Endothelial cell of umbilical vein (primary cell): ENCODE results near the gene SCG3.

ENCODE experiments used
- GATA2 ChIP-seq: IDR thresholded peaks from 2 replicates; pipeline ENCODE4 v1.7.0; 2011; ENCODE audit warnings: low read depth, mild to moderate bottlenecking, moderate library complexity, mixed read lengths, low read length; ENCODE audit not compliant: insufficient read length, insufficient read depth
- MAX ChIP-seq: IDR thresholded peaks from 2 replicates; pipeline ENCODE4 v1.6.1; 2011; ENCODE audit not compliant: insufficient read depth, insufficient read length
- MYC ChIP-seq: IDR thresholded peaks from one replicate; pipeline ENCODE4 v1.6.1; 2011; ENCODE audit warnings: mild to moderate bottlenecking, low read depth, low read length
- POLR2A ChIP-seq: IDR thresholded peaks from 2 replicates; pipeline ENCODE4 v1.6.1; 2012; ENCODE audit warnings: low read depth, mild to moderate bottlenecking, control low read depth, low read length
- POLR2AphosphoS5 ChIP-seq: IDR thresholded peaks from 2 replicates; pipeline ENCODE4 v1.6.1; 2012; ENCODE audit warnings: low read depth, mild to moderate bottlenecking, control low read depth, low read length, moderate library complexity; ENCODE audit not compliant: insufficient read depth
- TF ChIP-seq, protein P1 (sequence below), 2 donors: IDR thresholded peaks; 1 replicate in 1 of 2; 2 replicates in 1 of 2; pipeline ENCODE4 v1.5.1; 2011; ENCODE audit warnings: low read length in 2 of 2, mild to moderate bottlenecking in 2 of 2, moderate library complexity in 2 of 2, control low read depth in 1 of 2, inconsistent platforms in 1 of 2, low read depth in 1 of 2; ENCODE audit not compliant: insufficient read depth in 1 of 2; ENCODE audit errors: extremely low read depth in 1 of 2

- TF ChIP-seq MAX: no peak
- TF ChIP-seq GATA2: no peak
- TF ChIP-seq POLR2A: no peak
- TF ChIP-seq, protein P1, sequence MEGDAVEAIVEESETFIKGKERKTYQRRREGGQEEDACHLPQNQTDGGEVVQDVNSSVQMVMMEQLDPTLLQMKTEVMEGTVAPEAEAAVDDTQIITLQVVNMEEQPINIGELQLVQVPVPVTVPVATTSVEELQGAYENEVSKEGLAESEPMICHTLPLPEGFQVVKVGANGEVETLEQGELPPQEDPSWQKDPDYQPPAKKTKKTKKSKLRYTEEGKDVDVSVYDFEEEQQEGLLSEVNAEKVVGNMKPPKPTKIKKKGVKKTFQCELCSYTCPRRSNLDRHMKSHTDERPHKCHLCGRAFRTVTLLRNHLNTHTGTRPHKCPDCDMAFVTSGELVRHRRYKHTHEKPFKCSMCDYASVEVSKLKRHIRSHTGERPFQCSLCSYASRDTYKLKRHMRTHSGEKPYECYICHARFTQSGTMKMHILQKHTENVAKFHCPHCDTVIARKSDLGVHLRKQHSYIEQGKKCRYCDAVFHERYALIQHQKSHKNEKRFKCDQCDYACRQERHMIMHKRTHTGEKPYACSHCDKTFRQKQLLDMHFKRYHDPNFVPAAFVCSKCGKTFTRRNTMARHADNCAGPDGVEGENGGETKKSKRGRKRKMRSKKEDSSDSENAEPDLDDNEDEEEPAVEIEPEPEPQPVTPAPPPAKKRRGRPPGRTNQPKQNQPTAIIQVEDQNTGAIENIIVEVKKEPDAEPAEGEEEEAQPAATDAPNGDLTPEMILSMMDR (IDR thresholded peaks at IDR 0.05; ENCODE audit: extremely low read depth in 1 of 2, insufficient read depth in 1 of 2, low read depth in 1 of 2, low read length in 2 of 2): no peak
- peak; percentile 35 for TF ChIP-seq POLR2AphosphoS5
- TF ChIP-seq MYC: no peak
These were observed 56.4 kb downstream of the SCG3 start, which contains the start of gene LYSMD2 for GRCh38 chr15:51737522-51738305.
